CD4-positive, alpha-beta T cell treated with Interleukin-21 for 1 hour (primary cell): ENCODE data around the gene KRT28.

Experiments
- DNase-seq: peaks from one replicate; pipeline ENCODE4 v3.0.0-alpha.2; 2020

Gene KRT28, protein sequence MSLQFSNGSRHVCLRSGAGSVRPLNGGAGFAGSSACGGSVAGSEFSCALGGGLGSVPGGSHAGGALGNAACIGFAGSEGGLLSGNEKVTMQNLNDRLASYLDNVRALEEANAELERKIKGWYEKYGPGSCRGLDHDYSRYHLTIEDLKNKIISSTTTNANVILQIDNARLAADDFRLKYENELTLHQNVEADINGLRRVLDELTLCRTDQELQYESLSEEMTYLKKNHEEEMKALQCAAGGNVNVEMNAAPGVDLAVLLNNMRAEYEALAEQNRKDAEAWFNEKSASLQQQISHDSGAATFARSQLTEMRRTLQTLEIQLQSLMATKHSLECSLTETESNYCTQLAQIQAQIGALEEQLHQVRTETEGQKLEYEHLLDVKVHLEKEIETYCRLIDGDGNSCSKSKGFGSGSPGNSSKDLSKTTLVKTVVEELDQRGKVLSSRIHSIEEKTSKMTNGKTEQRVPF

DNA sequence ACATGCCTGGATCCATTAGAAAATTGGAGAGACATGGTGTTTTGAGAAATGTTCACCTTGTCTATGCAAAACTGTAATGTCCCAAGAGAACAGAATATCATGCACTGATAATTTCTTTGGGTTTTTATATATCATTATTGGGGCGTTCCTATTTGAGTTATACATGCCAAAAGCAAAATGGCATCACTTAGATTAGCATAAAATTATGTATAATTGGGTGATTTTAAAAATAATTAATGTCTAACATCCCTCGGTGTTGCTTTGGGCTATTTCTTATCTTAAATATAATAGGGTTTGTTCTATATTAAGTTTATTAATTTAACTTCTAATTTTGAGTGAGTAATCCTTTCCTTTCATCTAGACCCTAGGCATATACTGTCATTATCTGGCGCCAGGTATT is at the start of gene KRT28:
Gene KRT28, minus strand, starts transcription at position 101 of the 400 bp plus-strand sequence. Its CDS starts 66 bp downstream, at position 35.
- no peak for DNase-seq

DNA sequence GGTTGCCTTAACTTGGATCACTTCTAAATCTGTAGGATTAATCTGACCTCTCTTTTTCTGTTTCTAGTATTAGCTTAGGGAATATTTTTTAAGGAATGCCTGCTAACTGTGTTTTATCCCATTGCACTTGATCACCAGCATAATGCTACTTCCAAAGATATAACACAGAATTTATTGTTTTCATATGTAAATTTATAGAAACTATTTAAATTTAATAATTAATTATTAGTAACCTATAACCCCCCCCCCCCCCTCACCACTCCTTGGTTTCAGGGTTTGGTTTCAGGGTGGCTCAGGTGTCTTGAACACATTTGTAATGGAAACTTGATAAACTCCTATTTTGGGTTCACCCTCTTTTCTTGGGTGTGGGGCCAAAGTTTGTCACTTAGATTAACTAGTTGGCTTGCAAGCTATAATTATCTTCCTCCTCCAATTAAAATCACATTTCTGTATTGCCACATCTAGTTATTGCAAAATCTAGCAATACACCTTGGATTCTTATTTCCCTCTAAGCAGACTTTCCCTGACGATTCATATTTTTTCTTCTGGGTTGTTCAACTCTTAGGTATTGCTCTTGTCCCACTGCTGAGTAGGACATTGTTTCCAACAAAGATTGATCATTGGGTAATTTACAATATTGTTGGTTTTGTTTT is 49.0 kb upstream of the KRT28 start:
- DNase-seq, result no peak

DNA sequence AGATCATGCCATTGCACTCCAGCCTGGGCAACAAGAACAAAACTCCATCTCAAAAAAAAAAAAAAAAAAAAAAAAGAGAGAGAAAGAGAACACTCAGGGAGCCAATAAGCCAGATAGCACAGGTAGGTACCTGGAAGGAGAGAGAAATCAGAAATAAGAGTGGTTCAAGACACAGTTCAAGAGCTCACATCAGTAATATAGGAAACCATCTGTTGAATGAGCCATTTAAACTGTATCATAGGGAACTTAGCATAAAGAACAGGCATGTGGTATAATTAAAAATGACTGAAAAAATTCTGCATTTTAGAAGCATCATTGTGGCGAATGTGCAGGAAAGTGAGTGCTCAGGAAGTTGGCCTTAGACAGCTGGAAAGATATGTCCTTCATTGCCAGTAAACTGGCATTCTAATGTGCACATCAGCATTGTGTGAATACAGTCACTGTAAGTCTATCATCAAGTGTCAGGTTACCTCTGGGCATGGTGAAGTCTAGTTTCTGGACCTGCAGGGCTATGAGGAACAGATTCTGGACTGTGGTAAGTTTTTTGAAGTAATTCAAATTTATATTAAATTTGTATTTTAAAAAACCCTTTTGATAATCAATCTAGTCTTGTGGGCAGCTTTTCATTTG is 46.9 kb upstream of the KRT28 start:
- no peak for DNase-seq

DNA sequence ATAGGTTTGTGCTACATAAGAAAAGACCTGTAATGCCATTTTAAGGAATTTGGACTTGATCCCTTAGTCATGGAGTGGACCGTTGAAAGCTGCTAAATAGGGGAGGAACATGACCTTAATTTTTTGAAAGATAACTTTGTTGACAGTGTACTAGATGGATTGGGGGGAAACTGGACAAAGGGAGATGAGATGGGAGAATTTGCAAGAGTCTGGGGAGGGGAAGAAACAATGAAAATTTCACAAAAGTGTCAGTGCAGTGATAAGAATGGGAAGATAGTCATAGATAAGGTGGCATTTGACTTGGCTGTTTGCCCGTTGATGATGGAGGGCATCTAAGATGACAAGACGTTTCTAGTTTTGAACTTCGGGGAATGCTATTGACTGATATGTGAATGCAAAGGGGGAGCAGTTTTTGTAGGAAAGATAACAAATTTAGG is 44.9 kb upstream of the KRT28 start:
- DNase-seq, result no peak

DNA sequence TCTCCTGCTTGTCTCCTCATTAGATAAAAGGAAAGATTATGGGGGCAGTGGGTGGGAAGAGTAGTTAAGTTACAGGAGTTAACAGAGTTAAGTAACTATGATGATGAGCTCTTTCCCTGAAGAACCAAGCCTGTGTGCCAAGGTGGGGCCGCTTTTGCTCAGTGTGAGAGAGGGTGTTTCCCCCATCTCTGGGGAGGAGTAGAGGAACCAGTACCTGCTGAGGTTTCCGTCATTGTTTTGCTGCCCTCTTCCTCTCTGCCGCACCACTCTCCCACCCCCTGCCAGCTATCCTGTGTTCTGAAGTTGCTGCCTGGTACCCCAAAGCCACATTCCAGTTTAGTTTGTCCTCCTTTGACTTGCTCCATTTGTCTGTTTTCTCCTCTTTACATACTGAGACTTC is 43.5 kb upstream of the KRT28 start:
- no peak for DNase-seq

DNA sequence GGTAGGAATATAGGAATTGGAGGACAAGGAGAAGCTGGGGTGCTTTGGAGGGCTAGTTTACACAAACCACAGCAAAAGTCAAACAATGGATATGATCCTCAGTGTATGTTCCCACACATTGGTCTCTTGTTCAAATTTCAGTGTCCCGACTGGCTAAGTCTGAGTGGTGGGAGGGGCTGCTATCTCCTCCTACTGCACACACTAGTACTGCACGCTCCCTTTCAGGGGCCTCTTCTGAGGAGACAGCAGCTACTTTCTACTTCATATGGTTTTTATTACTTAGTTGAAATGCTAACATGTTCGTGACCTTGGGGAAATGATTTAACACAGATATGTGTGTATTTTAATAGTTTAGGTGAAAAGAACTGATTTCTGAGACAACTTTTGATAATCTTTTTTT is 41.5 kb upstream of the KRT28 start:
- no peak for DNase-seq

DNA sequence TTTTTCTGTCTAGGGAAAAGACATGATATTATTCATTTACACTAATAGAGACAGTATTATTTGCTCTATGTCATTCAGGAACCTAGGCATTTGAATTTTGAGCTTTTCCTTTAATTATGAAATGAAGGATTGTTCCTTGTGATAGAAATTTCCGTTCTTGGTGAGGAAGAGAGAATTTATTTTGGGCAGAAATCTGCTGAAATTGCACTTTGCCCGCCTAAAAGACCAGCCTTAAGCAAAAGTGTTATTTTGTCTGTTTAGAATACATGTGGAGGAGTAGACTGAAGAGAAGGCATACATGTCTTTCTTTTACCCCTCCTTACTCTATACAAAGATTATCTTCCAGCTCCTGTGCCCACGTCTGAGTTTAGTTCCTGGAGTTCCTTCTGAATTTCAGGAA is 39.4 kb upstream of the KRT28 start:
- no peak for DNase-seq

DNA sequence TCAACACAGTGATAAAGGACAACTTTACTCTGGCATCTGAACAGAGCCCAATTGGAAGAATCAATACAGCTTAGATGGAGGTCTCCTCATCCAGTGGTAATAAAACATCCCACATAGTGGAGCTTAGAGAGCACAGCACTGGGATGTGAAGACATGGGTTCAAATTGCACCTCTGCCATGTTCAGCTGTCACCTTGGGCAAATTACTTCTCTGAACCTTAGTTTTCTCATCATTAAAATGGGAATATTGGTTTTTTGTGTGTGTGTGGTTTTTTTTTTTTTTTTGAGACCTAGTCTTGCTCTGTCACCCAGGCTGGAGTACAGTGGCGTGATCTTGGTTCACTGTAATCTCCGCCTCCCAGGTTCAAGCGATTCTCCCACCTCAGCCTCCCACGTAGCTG is 36.3 kb upstream of the KRT28 start:
- DNase-seq, result no peak

DNA sequence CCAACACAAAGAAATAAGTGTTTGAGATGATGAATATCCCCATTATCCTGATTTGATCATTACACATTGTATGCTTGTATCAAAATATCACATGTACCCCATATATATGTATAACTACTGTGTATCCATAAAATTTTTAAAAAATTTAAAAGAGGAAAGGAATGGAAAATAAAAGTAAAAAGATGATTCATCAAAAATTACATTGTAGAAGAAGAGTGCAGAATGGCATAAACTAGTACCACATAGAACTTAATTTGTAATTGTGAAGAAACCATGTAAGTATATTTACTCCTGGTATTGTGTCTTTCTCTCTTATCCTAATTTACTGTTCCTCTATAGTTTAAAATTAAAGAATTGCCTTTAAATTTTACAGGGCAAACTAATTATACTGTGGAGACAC is 34.1 kb upstream of the KRT28 start:
- no peak for DNase-seq

DNA sequence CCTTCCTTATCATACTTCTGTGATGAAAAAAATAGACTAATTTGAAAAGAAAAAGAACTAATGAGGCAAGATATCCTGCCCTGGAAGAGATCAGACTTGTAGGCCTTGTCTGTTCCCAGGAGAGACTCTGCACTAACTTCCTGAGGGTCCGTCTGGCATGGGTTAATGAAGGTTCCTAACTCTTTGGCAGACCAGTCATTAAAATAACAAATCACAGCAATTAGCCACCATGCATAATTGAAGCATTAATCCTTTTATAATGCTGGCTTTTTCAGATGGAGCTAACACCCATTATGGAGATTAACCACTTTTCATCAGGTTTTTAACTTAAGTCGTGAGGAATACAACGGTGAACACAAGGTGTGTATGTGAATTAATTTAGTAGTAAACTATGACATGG is 33.1 kb upstream of the KRT28 start:
- no peak for DNase-seq

DNA sequence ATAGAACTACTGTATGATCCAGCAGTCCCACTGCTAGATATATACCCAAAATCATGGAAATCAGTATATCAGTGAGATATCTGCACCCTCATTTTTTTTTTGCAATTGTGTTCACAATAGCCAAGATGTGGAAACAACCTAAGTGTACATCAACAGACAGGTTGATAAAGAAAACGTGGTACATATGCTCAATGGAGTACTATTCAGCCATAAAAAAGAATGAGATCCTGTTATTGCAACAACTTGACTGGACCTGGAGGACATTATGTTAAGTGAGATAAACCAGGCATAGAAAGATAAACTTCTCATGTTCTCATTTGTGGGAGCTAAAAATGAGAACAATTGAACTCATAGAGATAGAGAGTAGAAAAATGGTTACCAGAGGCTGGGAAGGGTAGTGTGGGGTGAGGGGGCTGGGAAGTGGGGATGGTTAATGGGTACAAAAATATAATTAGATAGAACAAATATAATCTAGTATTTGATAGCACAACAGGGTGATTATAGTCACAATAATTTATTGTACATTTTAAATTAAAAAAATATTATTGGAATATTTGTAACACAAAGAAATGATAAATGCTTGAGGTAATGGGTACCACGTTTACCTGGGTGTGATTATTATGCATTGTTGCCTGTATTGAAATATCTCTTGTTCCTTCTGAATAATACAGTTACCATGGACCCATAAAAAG is 30.5 kb upstream of the KRT28 start:
- no peak for DNase-seq

DNA sequence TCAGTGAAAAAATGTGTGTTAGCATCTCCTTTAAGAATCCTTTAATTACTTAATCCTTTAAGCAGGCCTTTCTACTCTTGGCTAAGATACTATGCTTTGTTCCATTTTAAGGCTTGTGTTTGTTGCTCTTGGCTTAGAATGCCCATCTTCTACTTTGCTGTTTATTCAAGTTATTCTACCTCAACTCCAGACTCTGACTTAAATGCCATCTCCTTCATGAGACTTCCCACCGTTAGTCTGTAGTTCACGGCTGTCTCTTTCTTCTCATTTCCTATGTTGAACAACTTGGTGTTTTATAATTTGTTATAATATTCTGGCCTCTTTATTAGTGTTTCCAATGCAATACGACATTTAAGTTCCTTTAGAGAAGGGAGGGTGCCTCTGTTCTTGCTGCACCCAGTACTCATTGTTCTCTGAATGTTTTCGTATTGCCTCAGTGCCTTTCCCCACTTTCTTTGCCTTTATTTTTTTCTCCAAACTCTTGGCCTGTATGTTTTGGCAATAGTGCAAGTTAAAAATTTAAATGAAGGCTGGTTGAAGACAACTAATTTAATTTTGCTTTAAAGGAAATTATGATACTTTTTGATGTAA is 28.8 kb upstream of the KRT28 start:
- no peak for DNase-seq

DNA sequence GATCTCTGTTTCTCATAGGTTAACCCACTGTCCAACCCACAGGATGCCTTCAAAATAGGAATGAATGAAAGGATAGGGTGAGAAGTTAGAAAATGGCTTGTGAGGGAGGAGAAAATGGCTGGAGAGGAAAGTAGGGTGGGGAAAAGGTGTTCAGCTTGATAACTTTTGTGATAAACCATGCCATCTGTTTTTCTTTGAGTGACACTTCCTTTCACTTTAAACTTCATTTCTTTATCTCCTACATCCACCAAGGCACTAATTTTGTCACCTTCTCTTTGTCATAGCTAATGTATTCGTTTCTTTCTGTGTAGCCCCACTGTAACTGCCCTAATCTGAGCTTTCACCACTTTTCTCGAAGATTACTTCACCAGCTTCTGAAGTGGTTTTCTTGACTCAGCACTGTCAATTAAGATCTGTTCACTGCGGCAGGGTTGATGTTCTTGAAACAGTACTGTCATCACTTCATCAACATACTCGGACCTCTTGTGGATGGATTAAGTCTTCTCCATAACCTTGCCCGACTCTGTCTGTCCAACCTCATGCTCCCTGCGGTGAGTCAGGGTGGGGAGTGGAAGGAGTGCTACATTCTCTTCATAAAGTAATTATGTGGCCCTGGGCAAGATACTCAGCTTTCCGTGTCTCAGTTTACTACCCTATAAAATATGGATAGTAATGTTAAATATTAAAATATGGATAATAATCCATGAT is 28.1 kb upstream of the KRT28 start:
- no peak for DNase-seq

DNA sequence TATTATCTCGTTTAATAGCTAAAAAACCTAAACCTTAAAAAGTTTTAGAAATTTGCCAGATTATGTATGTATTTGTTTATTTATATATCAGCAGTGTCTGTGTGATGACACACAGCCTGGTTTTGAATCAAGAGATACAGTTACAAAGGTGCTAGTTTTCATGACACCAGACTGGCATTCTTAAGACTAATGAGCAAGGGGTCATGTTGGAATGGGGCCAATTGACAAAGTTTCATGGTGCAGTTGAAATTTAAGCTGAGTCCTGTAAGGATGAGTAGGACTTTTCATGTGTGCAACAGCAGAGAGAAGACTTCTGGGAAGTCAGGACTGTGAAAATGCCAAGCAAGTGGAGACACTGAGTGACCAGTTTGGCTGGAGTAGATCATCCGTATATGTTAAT is 25.8 kb upstream of the KRT28 start:
- no peak for DNase-seq

DNA sequence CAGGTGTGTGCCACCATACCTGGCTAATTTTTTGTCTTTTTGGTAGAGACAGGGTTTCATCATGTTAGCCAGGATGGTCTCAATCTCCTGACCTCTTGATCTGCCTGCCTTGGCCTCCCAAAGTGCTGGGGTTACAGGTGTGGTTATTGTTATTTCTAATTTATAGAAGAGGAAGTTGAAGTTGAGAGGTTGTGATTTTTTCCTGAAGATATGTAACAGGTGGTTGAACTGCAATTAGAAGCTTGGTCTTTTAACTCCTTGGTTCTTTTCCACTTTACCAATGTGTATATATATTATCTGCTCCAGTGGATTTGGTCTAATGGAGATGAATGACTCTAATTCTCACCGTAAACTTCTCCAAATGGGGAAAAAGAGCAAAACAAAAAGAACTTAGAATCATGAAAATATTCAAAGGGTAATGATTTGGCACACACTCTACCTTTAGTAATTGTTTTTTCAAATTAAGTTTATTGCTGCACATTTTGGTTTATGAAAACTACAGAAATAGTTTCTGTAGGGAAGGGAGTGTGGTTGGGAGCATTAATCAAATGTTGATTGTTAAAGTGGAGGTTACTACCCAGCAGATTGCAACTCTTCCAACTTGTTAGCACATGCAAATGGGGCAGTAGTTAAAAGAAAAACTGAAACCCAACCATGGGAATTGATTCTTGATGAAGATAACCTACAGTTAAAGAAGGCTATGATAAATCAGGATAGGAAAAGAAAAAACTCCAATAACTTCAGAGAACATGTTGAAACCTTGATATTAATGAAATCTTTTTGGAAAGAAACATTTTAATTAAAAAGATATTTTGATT is 24.5 kb upstream of the KRT28 start:
- no peak for DNase-seq

DNA sequence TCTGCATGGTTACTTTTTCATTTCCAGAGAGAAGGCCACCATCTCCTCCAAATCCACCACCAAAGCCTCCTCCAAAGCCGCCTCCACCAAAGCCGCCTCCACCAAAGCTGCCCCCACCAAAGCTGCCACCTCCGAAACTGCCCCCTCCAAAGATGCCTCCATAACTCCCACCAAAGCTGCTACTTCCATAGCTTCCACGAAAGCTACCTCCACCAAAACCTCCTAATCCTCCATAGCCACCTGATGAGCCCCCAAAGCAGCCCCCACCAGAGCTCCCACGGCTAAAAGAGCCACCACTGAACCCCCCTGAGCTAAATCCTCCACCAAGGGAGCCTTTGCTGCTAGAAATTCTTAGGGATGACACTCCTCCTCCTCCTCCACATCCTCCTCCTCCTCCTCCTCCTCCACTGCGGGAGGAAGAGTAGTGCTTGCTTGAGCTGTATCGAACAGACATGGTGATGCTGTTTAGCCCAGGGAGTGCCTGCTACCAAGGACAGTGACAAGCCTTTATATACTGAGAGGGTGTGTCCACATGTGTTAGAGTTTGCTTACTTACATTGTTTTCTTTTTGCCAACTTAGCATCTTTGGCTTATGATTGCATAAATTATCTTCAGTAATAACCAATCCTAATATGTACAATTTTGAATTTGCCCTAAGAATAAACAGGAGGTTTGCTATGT is 22.5 kb upstream of the KRT28 start, which contains the start of gene KRT10:
Gene KRT10, minus strand, starts transcription at position 483 of the 681 bp plus-strand sequence. Its CDS starts 29 bp downstream, at position 454.
- no peak for DNase-seq

DNA sequence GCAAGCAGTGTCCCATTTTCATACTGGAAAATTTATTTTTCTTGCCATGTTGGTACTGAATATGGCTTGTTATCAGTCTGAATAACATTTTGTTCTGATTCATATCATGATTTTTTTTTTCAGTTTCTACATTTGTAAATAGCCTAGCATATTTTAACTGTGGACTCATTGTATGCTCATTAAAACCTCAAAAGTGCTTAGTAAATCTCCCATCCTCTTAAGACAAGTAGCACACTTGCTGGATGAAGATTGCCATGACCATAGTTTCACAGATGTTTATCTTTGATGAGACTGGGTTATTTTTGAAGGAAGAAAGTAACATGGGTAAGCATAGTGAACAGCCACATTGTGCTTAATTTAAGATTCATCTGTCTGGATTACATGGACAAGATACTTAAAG is 21.8 kb upstream of the KRT28 start:
- no peak for DNase-seq

DNA sequence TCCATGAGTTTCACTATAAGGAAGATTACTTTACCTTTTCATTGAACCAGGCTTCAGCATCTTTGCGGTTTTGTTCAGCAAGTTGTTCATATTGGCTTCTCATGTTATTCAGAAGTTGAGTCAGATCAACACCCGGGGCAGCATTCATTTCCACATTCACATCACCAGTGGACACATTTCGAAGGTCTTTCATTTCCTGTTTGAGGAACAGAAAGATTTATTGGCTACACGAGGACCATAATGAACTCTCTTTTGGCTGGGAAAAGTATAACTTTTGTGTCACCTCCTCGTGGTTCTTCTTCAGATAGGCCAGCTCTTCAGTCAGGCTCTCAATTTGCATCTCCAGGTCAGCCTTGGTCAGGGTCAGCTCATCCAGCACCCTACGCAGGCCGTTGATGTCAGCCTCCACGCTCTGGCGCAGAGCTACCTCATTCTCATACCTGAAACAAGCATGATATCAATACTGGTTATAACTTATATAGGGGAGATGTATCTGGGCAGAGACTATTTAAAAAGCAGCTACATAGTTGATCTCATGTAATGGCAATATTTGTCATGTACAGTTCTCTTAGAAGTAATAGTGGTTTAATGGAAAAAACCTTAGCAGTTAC is 20.6 kb upstream of the KRT28 start:
- DNase-seq, result no peak

DNA sequence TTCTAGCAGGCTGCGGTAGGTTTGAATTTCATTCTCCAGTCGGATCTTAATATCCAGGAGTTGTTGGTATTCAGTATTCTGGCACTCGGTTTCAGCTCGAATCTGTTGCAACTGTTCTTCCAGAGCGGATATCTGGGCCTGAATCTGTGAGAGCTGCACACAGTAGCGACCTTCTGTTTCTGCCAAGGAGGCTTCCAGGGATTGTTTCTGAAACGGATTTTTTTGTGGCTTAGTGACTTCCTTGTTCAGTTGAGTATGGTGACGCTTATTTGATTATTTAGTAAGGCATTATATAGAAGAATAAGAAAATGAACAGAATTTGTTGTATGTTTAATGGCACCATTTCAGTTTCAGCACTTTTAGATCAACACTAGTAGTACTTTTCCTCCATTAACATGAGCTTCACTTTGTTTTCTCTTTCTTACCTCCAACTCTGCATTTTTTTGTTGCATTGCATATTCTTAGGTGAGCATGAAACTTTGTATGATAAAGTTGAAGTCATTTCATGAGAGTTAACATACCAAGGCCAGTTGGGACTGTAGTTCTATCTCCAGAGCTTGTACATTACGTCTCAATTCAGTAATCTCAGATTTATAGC is 19.9 kb upstream of the KRT28 start:
- DNase-seq, result no peak
